Fibroblast of mammary gland (primary cell): ENCODE measurements around the gene CACNA1G.
A peak's percentile ranks its signal among the peaks of the same experiment; 100 is the strongest.

Source experiments
- DNase-seq: peaks from one replicate; pipeline ENCODE4 v3.0.0-alpha.2; 2010; ENCODE audit warnings: low read depth
- H3K4me3 ChIP-seq: 2 replicates; pipeline ENCODE4 v1.5.1; 2011; ENCODE audit warnings: low read depth, mild to moderate bottlenecking, low read length, moderate library complexity; ENCODE audit not compliant: control insufficient read depth
- CTCF ChIP-seq: conservative IDR thresholded peaks from 2 replicates; pipeline ENCODE4 v1.5.1; 2011; ENCODE audit warnings: low read depth, low read length, inconsistent platforms; ENCODE audit not compliant: control insufficient read depth, insufficient read depth

CACNA1G gene

GRCh38 chr17:50621574-50622031, 61.1 kb downstream of the CACNA1G start:
- H3K4me3 ChIP-seq = no peak overlapping the region
- peak; percentile 42 for DNase-seq
- no peak for TF ChIP-seq CTCF

GRCh38 chr17:50624321-50624934, 63.9 kb downstream of the CACNA1G start:
- no peak for DNase-seq
- H3K4me3 ChIP-seq = no peak overlapping the region
- no peak for TF ChIP-seq CTCF

- H3K4me3 ChIP-seq = no peak overlapping the region
- no peak for TF ChIP-seq CTCF
- DNase-seq = no peak
These were observed 64.7 kb downstream of the CACNA1G start for GRCh38 chr17:50625032-50625871.

- TF ChIP-seq CTCF = peak; percentile 74
- no peak overlapping the region for H3K4me3 ChIP-seq
- DNase-seq = peak; percentile 76
These were observed 65.6 kb downstream of the CACNA1G start for GRCh38 chr17:50626037-50626574.

GRCh38 chr17:50627036-50627781, 66.7 kb downstream of the CACNA1G start:
- no peak overlapping the region for H3K4me3 ChIP-seq
- no peak for DNase-seq
- TF ChIP-seq CTCF = no peak

GRCh38 chr17:50627782-50628601, 67.5 kb downstream of the CACNA1G start:
- TF ChIP-seq CTCF = no peak
- H3K4me3 ChIP-seq = no peak overlapping the region
- DNase-seq = no peak
